ENCODE measurements around the gene CAMKK2.

Gene CAMKK2

DNA sequence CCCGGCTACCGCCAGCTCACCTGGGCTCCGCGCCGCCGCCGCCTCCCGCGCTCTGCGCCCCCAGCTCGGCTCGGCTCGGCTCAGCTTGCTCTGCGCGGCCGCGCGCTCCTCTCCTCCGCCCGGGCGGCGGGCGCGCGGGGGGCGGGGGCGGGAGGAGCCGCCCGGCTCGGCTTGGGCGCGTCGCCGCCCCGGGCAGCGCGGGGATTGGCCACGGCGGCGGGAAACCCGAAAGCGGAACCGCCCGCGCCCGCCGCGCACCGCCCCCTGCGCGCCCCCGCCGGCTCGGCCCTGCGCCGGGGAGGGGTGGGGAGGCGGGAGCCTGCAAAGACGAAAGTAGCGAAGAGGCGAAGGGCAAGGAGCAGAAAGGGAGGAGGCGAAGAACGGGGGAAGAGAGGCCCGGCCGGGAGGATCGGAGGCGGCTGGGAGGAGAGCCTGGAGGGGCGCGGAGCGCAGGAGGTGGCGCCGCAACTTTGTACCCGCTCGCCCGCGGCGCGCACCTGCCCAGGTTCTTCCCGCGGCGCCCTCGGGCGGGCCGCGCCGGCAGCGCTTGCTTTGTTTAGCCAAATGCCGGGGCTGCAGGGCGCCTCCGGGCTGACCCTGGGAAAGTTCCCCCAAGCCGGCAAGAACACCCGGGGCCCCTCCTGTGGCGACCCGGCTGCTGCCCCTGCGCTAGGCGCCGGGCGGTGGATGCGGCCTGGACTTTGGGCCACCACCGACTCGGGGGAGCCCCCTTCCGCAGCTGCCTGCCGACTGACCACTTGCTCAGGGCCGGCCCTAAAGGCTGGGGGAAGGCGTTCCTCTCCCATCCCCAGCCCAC lies at the start of gene CAMKK2:
CAMKK2 (minus strand) TSS at position 92 of the 817 bp plus-strand sequence. CDS start 22,183 bp downstream, outside the sequence.
- peaks cover 17% of the 10 kb centered on the region for H3K4me1 ChIP-seq (ENCODE audit: low read length)
- peak within 1 kb of the TSS; percentile 90 for H3K9ac ChIP-seq (ENCODE audit: low read length)
- H4K20me1 ChIP-seq (ENCODE audit: insufficient read depth, low read length) = no peaks in the 10 kb centered on the region; the same call in 1 of the 2 replicates
- peaks cover 2% of the 10 kb centered on the region for H3K27me3 ChIP-seq (ENCODE audit: low read depth, low read length)
- peak within 1 kb of the TSS; percentile 36 for H2AFZ ChIP-seq (ENCODE audit: low read depth, low read length)
- H3K27ac ChIP-seq (ENCODE audit: low read length) = peak within 1 kb of the TSS; percentile 49
- no peaks in the 10 kb centered on the region for H3K9me3 ChIP-seq (ENCODE audit: insufficient read depth, low read length)
- peak within 1 kb of the TSS; percentile 98 for H3K4me3 ChIP-seq (ENCODE audit: low read length)
- peaks cover 43% of the 10 kb centered on the region for H3K79me2 ChIP-seq (ENCODE audit: low read length)
- peaks cover 8% of the 10 kb centered on the region for H3K36me3 ChIP-seq (replicated peaks; ENCODE audit: low read depth, low read length)
- TF ChIP-seq EZH2phosphoT487 (IDR thresholded peaks at IDR 0.05; ENCODE audit: low read depth) = no peak
- TF ChIP-seq, protein P1, sequence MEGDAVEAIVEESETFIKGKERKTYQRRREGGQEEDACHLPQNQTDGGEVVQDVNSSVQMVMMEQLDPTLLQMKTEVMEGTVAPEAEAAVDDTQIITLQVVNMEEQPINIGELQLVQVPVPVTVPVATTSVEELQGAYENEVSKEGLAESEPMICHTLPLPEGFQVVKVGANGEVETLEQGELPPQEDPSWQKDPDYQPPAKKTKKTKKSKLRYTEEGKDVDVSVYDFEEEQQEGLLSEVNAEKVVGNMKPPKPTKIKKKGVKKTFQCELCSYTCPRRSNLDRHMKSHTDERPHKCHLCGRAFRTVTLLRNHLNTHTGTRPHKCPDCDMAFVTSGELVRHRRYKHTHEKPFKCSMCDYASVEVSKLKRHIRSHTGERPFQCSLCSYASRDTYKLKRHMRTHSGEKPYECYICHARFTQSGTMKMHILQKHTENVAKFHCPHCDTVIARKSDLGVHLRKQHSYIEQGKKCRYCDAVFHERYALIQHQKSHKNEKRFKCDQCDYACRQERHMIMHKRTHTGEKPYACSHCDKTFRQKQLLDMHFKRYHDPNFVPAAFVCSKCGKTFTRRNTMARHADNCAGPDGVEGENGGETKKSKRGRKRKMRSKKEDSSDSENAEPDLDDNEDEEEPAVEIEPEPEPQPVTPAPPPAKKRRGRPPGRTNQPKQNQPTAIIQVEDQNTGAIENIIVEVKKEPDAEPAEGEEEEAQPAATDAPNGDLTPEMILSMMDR (IDR thresholded peaks at IDR 0.05; ENCODE audit: low read depth, low read length) = peak; percentile 35
- peak within 1 kb of the TSS; percentile 92 for H3K4me2 ChIP-seq (ENCODE audit: low read length)

DNA sequence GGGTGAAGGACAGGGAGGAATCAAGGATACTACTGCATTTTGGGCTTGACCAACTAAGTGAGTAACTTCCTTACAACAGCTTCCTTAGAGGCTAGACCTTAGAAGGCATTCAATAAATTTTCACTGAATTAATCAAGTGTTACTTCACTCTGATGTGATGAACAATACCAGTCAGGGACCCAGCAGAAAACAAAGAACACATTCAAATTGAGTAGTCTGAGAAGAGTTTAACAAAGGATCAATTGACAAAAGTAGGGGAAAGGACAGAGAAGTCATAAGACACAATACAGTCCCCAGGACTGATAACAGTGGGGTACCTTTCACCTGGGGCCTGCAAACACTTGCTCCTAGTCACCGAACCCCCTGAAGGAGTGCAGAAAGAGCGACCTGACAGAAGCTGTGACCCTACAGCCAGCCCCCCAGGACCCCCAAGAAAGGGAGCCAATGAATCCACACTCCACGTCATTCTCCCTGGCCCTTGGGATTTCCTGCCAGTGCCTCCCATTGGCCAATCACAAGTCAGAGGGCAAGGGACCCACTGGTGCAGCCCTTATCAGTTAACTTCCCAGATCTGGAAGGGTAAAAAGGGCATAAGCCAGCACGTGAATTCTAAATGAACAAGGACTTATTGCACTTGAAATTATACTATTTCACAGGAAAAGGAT lies 48.8 kb upstream of the CAMKK2 start:
- H3K79me2 ChIP-seq (ENCODE audit: low read length) = peaks cover 28% of the 10 kb centered on the region
- no peak overlapping the region for H2AFZ ChIP-seq (ENCODE audit: low read depth, low read length)
- no peak overlapping the region for H3K27ac ChIP-seq (ENCODE audit: low read length)
- H3K9me3 ChIP-seq (ENCODE audit: insufficient read depth, low read length) = no peaks in the 10 kb centered on the region
- H3K27me3 ChIP-seq (ENCODE audit: low read depth, low read length) = no peaks in the 10 kb centered on the region
- H3K4me2 ChIP-seq (ENCODE audit: low read length) = no peak overlapping the region
- no peak overlapping the region for H3K9ac ChIP-seq (ENCODE audit: low read length)
- TF ChIP-seq, protein P1 (IDR thresholded peaks at IDR 0.05; ENCODE audit: low read depth, low read length) = no peak
- no peak for TF ChIP-seq EZH2phosphoT487 (IDR thresholded peaks at IDR 0.05; ENCODE audit: low read depth)
- no peak overlapping the region for H3K4me3 ChIP-seq (ENCODE audit: low read length)
- no peaks in the 10 kb centered on the region for H3K4me1 ChIP-seq (ENCODE audit: low read length)
- peaks cover 35% of the 10 kb centered on the region for H3K36me3 ChIP-seq (replicated peaks; ENCODE audit: low read depth, low read length)
- H4K20me1 ChIP-seq (ENCODE audit: insufficient read depth, low read length) = no peaks in the 10 kb centered on the region

DNA sequence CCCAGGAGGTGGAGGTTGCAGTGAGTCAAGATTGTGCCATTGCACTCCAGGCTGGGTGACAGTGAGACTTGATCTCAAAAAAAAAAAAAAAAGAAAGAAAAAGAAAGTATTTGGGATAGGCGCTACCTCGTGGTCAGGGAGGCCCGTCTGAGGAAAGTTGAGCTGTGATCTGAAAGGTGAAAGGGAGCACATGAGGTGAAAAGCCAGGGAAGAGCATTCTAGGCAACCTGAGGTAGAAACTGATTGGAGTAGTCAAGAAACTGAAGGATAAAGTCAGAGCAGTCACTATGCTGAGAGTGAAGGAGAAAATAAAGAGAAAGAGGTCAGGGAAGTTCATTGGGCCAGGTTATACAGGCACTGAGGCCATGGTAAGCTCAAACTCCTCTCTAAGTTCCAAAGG lies 48.0 kb upstream of the CAMKK2 start:
- Histone ChIP-seq H3K27me3 (ENCODE audit: low read depth, low read length) (no peaks in the 10 kb centered on the region), H3K9ac (ENCODE audit: low read length) (no peak overlapping the region), H3K9me3 (ENCODE audit: insufficient read depth, low read length) (no peaks in the 10 kb centered on the region), H3K36me3 (replicated peaks; ENCODE audit: low read depth, low read length) (peaks cover 35% of the 10 kb centered on the region), H4K20me1 (ENCODE audit: insufficient read depth, low read length) (no peaks in the 10 kb centered on the region), H2AFZ (ENCODE audit: low read depth, low read length) (no peak overlapping the region), H3K4me1 (ENCODE audit: low read length) (no peaks in the 10 kb centered on the region), H3K27ac (ENCODE audit: low read length) (no peak overlapping the region), H3K4me3 (ENCODE audit: low read length) (no peak overlapping the region), H3K4me2 (ENCODE audit: low read length) (no peak overlapping the region), H3K79me2 (ENCODE audit: low read length) (peaks cover 20% of the 10 kb centered on the region)
- TF ChIP-seq, protein P1 (IDR thresholded peaks at IDR 0.05; ENCODE audit: low read depth, low read length) = no peak
- TF ChIP-seq EZH2phosphoT487 (IDR thresholded peaks at IDR 0.05; ENCODE audit: low read depth) = no peak

DNA sequence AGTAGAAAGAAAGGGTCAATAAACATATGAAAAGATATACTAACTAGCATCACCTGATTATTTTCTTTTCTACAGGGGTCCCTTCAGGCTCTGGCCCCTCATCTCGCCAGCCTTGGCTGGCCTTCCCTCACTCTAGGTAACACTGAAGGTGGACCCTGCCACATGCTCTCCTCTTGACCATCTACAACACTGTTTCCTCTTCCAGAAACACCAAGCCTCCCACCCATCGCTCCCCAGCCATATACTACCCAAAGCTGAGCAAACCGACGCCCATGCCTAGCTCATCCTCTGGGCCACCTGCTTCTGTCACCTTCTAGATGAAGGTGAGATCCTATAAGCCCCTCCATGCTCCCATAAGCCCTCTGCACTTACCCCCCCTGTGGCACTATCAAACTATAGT lies 40.9 kb upstream of the CAMKK2 start:
- peaks cover 43% of the 10 kb centered on the region for H3K36me3 ChIP-seq (replicated peaks; ENCODE audit: low read depth, low read length)
- H2AFZ ChIP-seq (ENCODE audit: low read depth, low read length) = no peak overlapping the region
- H3K4me3 ChIP-seq (ENCODE audit: low read length) = no peak overlapping the region
- no peak for TF ChIP-seq EZH2phosphoT487 (IDR thresholded peaks at IDR 0.05; ENCODE audit: low read depth)
- TF ChIP-seq, protein P1 (IDR thresholded peaks at IDR 0.05; ENCODE audit: low read depth, low read length) = no peak
- H3K4me2 ChIP-seq (ENCODE audit: low read length) = no peak overlapping the region
- H3K9ac ChIP-seq (ENCODE audit: low read length) = no peak overlapping the region
- no peaks in the 10 kb centered on the region for H3K27me3 ChIP-seq (ENCODE audit: low read depth, low read length)
- H3K27ac ChIP-seq (ENCODE audit: low read length) = no peak overlapping the region
- H3K4me1 ChIP-seq (ENCODE audit: low read length) = no peaks in the 10 kb centered on the region
- H3K9me3 ChIP-seq (ENCODE audit: insufficient read depth, low read length) = no peaks in the 10 kb centered on the region
- no peaks in the 10 kb centered on the region for H4K20me1 ChIP-seq (ENCODE audit: insufficient read depth, low read length)
- no peaks in the 10 kb centered on the region for H3K79me2 ChIP-seq (ENCODE audit: low read length)

All from OCI-LY3 (cell line).